Heart right ventricle (tissue), 16 donors: ENCODE measurements around the gene GPRC5C. TPM values are rescaled to one million over a fixed set of nuclear protein-coding genes. Genes with fewer than 3 reads are reported as not detected.

Experiments
- ATAC-seq, 8 donors: fragments of 200-7000 bp; cut with Tn5 transposase; one replicate each; pipeline ENCODE4 v1.9.1; 2020; ENCODE audit warnings: mild to moderate bottlenecking in 8 of 8, moderate library complexity in 8 of 8, moderate number of reproducible peaks in 1 of 8
- DNase-seq, 2 donors: peaks; one replicate each; pipeline ENCODE4 v3.0.0-alpha.2; 2020
- H3K27ac ChIP-seq, 10 donors: fragments of 200-600 bp; sonication (generic) in 2 of 10; one replicate each; pipeline versions ENCODE4 v1.5.0 to v1.8.0; 2020 to 2022; ENCODE audit warnings: mild to moderate bottlenecking in 3 of 10
- H3K27me3 ChIP-seq, 7 donors: fragments of 200-600 bp; one replicate each; pipeline ENCODE4 v1.8.0; 2021 to 2022; ENCODE audit warnings: mild to moderate bottlenecking in 2 of 7
- H3K36me3 ChIP-seq, 9 donors: fragments of 200-600 bp; sonication (generic) in 1 of 9; one replicate each; pipeline versions ENCODE4 v1.5.0 to v1.8.0; 2020 to 2022; ENCODE audit warnings: mild to moderate bottlenecking in 2 of 9
- H3K4me1 ChIP-seq, 9 donors: fragments of 200-600 bp; sonication (generic) in 1 of 9; one replicate each; pipeline versions ENCODE4 v1.5.0 to v1.8.0; 2020 to 2022; ENCODE audit warnings: mild to moderate bottlenecking in 4 of 9
- H3K4me3 ChIP-seq, 10 donors: fragments of 200-600 bp; sonication (generic) in 2 of 10; one replicate each; pipeline versions ENCODE4 v1.5.0 to v1.8.0; 2020 to 2022; ENCODE audit warnings: mild to moderate bottlenecking in 7 of 10, moderate library complexity in 2 of 10
- H3K9me3 ChIP-seq, 11 donors: fragments of 200-600 bp in 10 of 11; sonication (generic) in 2 of 11; one replicate each; pipeline versions ENCODE4 v1.5.0 to v1.8.0; 2013 to 2022; ENCODE audit warnings: mild to moderate bottlenecking in 2 of 11, control low read depth in 1 of 11, moderate library complexity in 1 of 11
- WGBS, 2 donors: extraction: QIAGEN DNeasy Blood & Tissue Kit; methylation state at CpG; one replicate each; pipeline ENCODE4 v1.1.7; 2013; ENCODE audit warnings: inconsistent platforms in 1 of 2; 5-methylcytosine and 5-hydroxymethylcytosine counted together
- intact Hi-C, 10 donors: fragments of 100-400 bp; cut with DNase I; formaldehyde crosslinking; loops; one replicate each; pipeline versions ENCODE4 v1.11.1 to v1.14.2; 2022
- polyA plus RNA-seq, 2 donors: library from polyadenylated mRNA; stranded (reverse); fragments of 200-250 nt; gene quantifications; one replicate each; pipeline ENCODE4 v1.2.3, GENCODE V29; 2013
- total RNA-seq, 10 donors: library from RNA; stranded (reverse); fragmentation: NEBNext Ultra II Directional in 3 of 10; extraction: Animal tissue kit (Norgen Biotek cat#: 25700) in 3 of 10; gene quantifications; one replicate each; pipeline versions ENCODE4 v1.2.1 to v1.2.4, GENCODE V29; 2021 to 2023
- TF ChIP-seq, protein P1 (sequence below), 9 donors: fragments of 200-600 bp; sonication (generic) in 2 of 9; IDR thresholded peaks; one replicate each; pipeline versions ENCODE4 v1.5.0 to v1.8.0; 2021 to 2022; ENCODE audit warnings: antibody characterized with exemption in 9 of 9, mild to moderate bottlenecking in 5 of 9, moderate library complexity in 1 of 9
- donor health status: Arrhythmogenic right ventricular cardiomyopathy.
- donor health status: ischemic (EF 13 %, LVEDD 7.1; RV severe dilation, severe dysfunction).
- donor health status: healthy with polysubstance abuse.
- donor health status: DM: no; HTN: yes; CAD: no.
- donor health status: DM: no; HTN: no; CAD: no.
- donor health status: ischemic (EF 25% LVEDD 6.9; RV normal size, moderate dysfunction).
- donor health status: ischemic (EF 25% LVEDD 5.7; RV mildly dilated, moderate dysfunction).
- donor health status: healthy.
- donor health status: DM: yes; HTN: yes; CAD: no.
- donor health status: Ischemic cardiomyopathy.
- donor health status: ischemic (EF 35%, LVEDD 5.7; RV mildly dilated, moderate dysfunction).
- donor health status: nonischemic (EF 11% LVEDD 7.7; RV severe dilation, severe dysfunction).
- donor health status: DM: yes; HTN: yes; CAD: no.
- donor health status: PGD.
- donor health status: ischemic (EF 29% LVEDD 5.4; RV normal size, mild dysfunction).
- donor health status: nonischemic (EF 23%, LVEDD 6.1; RV moderate dilation, normal function).

Gene GPRC5C
- total and polyA plus RNA-seq, 12 donors: 28.0 to 41.0 (median 32.5) TPM

DNA sequence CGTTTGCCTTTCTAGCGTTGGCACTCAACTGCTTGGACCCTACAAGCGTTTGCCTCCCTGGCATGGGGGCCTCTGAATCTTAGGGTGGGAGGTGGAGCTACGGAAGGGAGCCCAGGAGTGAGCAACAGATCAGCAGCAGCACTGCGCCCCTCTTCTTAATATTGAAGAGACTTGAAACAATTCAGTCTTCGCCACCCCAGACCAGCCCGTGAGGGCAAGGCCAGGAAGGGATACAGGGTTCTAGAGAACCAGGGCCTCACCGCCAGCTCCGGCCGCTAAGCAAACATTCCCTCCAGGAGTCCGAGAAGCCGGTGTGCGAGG is 1.5 kb upstream of the GPRC5C start:
- peak overlapping the region; percentile 83 to 99 (median 96) for H3K27ac ChIP-seq
- peaks cover 0 to 61% (median 0%) of the 10 kb centered on the region in 7 donors for H3K27me3 ChIP-seq
- DNase-seq (no peak), ATAC-seq (no peak)
- WGBS, 2 donors: 20 to 25% methylated on average over 13 of the region's 13 CpGs
- TF ChIP-seq, protein P1, sequence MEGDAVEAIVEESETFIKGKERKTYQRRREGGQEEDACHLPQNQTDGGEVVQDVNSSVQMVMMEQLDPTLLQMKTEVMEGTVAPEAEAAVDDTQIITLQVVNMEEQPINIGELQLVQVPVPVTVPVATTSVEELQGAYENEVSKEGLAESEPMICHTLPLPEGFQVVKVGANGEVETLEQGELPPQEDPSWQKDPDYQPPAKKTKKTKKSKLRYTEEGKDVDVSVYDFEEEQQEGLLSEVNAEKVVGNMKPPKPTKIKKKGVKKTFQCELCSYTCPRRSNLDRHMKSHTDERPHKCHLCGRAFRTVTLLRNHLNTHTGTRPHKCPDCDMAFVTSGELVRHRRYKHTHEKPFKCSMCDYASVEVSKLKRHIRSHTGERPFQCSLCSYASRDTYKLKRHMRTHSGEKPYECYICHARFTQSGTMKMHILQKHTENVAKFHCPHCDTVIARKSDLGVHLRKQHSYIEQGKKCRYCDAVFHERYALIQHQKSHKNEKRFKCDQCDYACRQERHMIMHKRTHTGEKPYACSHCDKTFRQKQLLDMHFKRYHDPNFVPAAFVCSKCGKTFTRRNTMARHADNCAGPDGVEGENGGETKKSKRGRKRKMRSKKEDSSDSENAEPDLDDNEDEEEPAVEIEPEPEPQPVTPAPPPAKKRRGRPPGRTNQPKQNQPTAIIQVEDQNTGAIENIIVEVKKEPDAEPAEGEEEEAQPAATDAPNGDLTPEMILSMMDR (IDR thresholded peaks at IDR 0.05): no peak
- H3K9me3 ChIP-seq: no peaks in the 10 kb centered on the region
- no peaks in the 10 kb centered on the region for H3K36me3 ChIP-seq
- peak overlapping the region; percentile 61 to 83 (median 74) for H3K4me3 ChIP-seq
- H3K4me1 ChIP-seq: peaks cover 8 to 75% (median 48%) of the 10 kb centered on the region in 9 donors
- intact Hi-C loops: loop anchor here in 1 of 10 donors (2.0 kb wide), 1 partner anchor 26 kb away; no protein-coding TSS in a partner anchor

DNA sequence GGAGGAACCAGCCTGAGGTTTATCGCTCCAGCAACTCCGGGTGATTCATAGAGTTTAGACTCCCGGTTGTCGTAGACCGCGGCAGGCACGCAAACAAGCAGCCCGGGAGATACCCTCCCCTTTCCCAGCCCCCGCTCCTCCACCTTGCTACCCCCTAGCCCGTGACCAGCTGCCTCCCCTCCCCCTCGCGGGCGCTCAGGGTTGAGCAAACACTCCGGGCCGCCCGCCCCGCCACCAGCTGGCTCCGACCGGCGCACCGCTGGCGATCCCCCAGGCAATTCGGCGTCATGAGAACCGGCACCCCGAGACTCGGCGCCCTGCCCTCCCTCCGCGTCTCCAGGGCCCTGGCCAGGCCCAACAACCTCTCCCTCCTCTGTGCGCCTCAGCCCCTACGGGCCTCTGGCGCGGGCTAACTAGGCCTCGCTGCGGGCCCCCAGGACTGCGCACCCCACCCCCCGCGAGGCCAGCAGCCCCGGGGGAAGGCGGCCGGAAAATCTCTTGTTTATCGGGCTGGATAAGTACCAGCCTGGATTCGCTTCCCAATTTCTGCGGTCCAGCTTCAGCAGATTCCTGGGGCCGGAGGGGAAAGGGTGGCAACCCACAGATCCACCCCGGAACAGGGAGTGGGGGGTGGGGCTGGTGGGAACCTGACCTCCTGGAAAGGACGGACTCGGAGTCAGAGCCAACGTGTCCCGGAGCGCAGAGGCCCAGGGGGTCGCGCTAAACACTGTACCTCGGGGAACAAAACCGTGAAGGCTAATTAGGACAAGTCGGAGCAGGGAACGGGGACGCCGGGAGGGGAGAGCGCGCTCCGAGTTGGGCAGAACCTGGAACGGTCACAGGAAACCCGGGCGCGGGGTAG is 951 bp upstream of the GPRC5C start:
- H3K36me3 ChIP-seq: no peaks in the 10 kb centered on the region
- no peaks in the 10 kb centered on the region for H3K9me3 ChIP-seq
- peak; percentile 85 to 86 for DNase-seq
- peak overlapping the region; percentile 83 to 99 (median 96) for H3K27ac ChIP-seq
- TF ChIP-seq, protein P1 (IDR thresholded peaks at IDR 0.05): no peak
- ATAC-seq: peak; percentile 61 to 83 (median 73)
- H3K4me1 ChIP-seq: peaks cover 8 to 80% (median 48%) of the 10 kb centered on the region in 9 donors
- peak overlapping the region; percentile 61 to 83 (median 74) for H3K4me3 ChIP-seq
- 1% methylated on average over 66 to 67 of the region's 67 CpGs for WGBS, 2 donors
- H3K27me3 ChIP-seq: peaks cover 0 to 61% (median 0%) of the 10 kb centered on the region in 7 donors
- intact Hi-C loops: loop anchor here in 1 of 10 donors (2.0 kb wide), 1 partner anchor 26 kb away; no protein-coding TSS in a partner anchor

DNA sequence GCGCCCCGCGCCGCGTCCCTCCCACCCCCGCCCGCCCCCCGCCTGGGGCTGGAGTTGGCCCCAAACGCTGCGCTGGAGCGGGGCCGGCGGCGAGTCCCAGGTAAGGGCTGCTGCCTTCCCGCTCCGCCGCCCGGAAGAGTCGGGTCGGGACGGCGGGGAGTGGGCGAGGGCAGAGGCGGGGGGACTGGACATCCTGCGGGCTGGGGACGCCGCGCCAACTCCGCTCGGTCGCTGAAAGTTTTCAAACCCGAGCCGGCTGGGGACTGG is 469 bp downstream of the GPRC5C start:
- peak in 1 of 2 donors; percentile 27 for DNase-seq
- Histone ChIP-seq H3K27ac (peak overlapping the region; percentile 83 to 99 (median 96)), H3K27me3 (peaks cover 0 to 61% (median 0%) of the 10 kb centered on the region in 7 donors), H3K36me3 (no peaks in the 10 kb centered on the region), H3K9me3 (peaks cover 0 to 6% (median 0%) of the 10 kb centered on the region in 11 donors), H3K4me1 (peaks cover 2 to 73% (median 39%) of the 10 kb centered on the region in 9 donors), H3K4me3 (peak overlapping the region; percentile 61 to 83 (median 74))
- WGBS, 2 donors: 0 to 1% methylated on average over 27 to 33 of the region's 33 CpGs
- no peak for ATAC-seq
- TF ChIP-seq, protein P1 (IDR thresholded peaks at IDR 0.05): no peak
- intact Hi-C loops: no loop called here

DNA sequence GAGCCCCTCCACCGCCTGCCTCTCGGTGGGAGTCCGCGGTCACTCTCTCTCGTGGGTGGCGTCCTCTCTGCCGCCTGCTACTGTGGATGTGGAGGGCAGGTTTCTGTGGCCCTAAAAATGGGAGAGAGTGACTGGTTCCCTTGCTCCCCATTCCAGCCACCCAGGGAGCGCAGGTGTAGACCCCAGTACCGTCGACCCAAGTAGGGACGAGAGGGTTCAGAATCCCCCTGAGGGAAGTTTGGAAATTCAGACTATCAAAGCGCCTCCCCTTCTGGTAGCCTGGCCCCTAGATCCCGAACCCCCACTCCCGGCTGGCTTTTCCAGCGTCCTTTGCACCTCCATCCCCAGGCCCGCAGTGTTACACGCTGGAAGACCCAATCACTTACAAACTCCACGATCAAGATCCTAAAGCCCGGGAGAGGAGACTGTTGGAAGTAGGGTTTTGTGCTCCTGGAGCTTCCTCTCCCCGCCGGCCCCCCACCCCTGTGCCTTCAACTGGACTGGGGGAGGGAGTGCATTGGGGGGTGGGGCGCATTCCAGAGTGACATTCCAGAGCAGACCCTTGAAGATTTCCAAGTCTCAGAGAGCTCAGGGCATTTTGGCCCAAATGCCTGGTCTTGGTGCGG is 991 bp downstream of the GPRC5C start:
- Histone ChIP-seq H3K27ac (peak overlapping the region in 9 of 10 donors; percentile 83 to 99 (median 97)), H3K36me3 (no peaks in the 10 kb centered on the region), H3K4me1 (peaks cover 2 to 68% (median 34%) of the 10 kb centered on the region in 9 donors), H3K4me3 (peak overlapping the region; percentile 61 to 83 (median 74)), H3K27me3 (peaks cover 0 to 61% (median 0%) of the 10 kb centered on the region in 7 donors), H3K9me3 (peaks cover 0 to 11% (median 4%) of the 10 kb centered on the region in 11 donors)
- WGBS, 2 donors: 24 to 29% methylated on average over 23 of the region's 23 CpGs
- TF ChIP-seq, protein P1 (IDR thresholded peaks at IDR 0.05): no peak
- ATAC-seq (no peak), DNase-seq (no peak)
- intact Hi-C loops: no loop called here
